Measurements from ENCODE around the gene SBK1.

- TF ChIP-seq GATA2 (IDR thresholded peaks at IDR 0.05; ENCODE audit: low read depth, low read length) (no peak), GATA3 (IDR thresholded peaks at IDR 0.05; ENCODE audit: low read depth, low read length) (no peak)
Observed at GRCh38 chr16:28265822-28266221, 26.5 kb upstream of the SBK1 start.

Data from SH-SY5Y (cell line).